Measurements from ENCODE around the gene FBXW7.

FBXW7 gene

DNA sequence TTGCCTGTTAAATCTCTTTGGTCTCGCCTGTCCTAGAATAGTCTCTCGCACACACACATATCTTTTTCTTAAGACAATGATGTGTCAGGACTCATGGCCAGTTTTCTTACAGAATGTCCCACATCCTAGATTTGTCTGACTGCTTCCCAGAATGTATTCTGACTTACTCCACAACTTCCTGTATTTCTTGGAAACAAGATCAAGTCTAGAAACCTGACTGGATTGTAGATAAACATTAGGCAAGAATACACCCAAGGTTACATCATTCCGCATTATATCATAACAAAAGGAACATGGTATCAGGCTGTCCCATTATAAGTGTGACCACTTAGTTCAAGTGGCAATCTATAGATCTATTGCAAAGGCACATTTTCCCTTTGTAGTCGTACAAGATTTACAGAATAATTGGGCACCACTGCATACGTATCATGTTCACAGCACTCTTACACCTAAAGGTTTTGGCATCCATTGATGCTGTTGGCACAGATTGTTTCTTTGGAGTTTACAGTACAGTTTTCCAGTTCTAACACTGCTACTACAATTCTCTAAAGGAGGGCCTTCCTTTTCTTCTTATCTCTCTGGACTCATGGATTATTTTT, 56.4 kb downstream of the FBXW7 start:
- H2AFZ ChIP-seq (ENCODE audit: low read length) = no peak overlapping the region
- no peaks in the 10 kb centered on the region for H3K9me3 ChIP-seq (ENCODE audit: insufficient read depth, low read depth, low read length)
- no peak overlapping the region for H3K4me2 ChIP-seq (ENCODE audit: low read depth, low read length, poor library complexity, severe bottlenecking)
- no peaks in the 10 kb centered on the region for H3K9me2 ChIP-seq (replicated peaks; ENCODE audit: low read depth, low read length)
- H3K4me3 ChIP-seq (ENCODE audit: low read length, poor library complexity, severe bottlenecking) = no peak overlapping the region
- TF ChIP-seq, protein P1, sequence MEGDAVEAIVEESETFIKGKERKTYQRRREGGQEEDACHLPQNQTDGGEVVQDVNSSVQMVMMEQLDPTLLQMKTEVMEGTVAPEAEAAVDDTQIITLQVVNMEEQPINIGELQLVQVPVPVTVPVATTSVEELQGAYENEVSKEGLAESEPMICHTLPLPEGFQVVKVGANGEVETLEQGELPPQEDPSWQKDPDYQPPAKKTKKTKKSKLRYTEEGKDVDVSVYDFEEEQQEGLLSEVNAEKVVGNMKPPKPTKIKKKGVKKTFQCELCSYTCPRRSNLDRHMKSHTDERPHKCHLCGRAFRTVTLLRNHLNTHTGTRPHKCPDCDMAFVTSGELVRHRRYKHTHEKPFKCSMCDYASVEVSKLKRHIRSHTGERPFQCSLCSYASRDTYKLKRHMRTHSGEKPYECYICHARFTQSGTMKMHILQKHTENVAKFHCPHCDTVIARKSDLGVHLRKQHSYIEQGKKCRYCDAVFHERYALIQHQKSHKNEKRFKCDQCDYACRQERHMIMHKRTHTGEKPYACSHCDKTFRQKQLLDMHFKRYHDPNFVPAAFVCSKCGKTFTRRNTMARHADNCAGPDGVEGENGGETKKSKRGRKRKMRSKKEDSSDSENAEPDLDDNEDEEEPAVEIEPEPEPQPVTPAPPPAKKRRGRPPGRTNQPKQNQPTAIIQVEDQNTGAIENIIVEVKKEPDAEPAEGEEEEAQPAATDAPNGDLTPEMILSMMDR (conservative IDR thresholded peaks at IDR 0.05; ENCODE audit: low read length) = no peak
- no peak for TF ChIP-seq EZH2phosphoT487 (IDR thresholded peaks at IDR 0.05; ENCODE audit: borderline replicate concordance)
- H3K36me3 ChIP-seq (ENCODE audit: insufficient read depth, low read length) = no peaks in the 10 kb centered on the region
- H3K4me1 ChIP-seq (ENCODE audit: insufficient read depth, low read length, poor library complexity, severe bottlenecking) = peaks cover 10% of the 10 kb centered on the region
- no peak overlapping the region for H3K9ac ChIP-seq (ENCODE audit: low read depth, low read length, poor library complexity, severe bottlenecking)
- peaks cover 72% of the 10 kb centered on the region for H3K79me2 ChIP-seq (ENCODE audit: insufficient read depth, low read length)
- peaks cover 11% of the 10 kb centered on the region for H4K20me1 ChIP-seq (ENCODE audit: insufficient read depth, low read length, poor library complexity, severe bottlenecking)
- no peaks in the 10 kb centered on the region for H3F3A ChIP-seq (ENCODE audit: low read depth)
- H3K27me3 ChIP-seq (ENCODE audit: insufficient read depth, low read length, poor library complexity, severe bottlenecking) = no peaks in the 10 kb centered on the region

DNA sequence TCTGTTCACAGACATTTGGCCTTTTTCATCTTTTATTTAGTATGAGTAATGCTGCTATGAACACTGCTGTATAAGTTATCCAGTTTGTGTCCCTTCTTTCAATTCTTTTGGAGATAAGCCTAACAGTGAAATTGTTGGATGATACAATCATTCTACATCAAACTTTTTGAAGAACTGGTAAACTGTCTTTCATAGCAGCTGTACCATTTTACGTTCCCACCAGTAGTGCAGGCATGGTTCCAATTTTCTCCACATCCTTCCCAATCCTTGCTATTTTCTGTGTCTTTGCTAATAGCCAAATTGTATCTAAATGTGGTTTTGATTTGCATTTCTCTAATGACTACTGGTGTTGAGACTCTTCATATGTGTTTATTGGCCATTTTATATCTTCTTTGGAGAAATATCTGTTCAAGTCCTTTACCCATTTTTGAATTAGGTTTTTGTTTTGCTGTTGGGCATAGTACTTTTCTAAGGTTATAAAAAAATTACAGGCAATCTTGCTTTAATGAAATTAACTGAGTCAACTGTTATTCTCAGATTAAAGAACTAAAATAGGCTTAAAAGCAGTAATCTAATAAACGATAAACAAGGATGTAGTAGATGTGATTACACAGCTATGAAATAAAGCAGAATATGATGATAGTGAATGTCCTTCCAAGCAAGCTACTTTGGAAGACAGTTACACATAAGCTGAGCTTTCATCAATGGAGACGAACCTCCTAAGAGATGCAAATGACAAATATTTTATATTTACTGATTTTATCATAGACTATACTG, 57.2 kb downstream of the FBXW7 start:
- TF ChIP-seq, protein P1 (conservative IDR thresholded peaks at IDR 0.05; ENCODE audit: low read length) = no peak
- no peak for TF ChIP-seq EZH2phosphoT487 (IDR thresholded peaks at IDR 0.05; ENCODE audit: borderline replicate concordance)
- H3K79me2 ChIP-seq (ENCODE audit: insufficient read depth, low read length) = peaks cover 76% of the 10 kb centered on the region
- H3K9me3 ChIP-seq (ENCODE audit: insufficient read depth, low read depth, low read length) = no peaks in the 10 kb centered on the region
- no peaks in the 10 kb centered on the region for H3K27me3 ChIP-seq (ENCODE audit: insufficient read depth, low read length, poor library complexity, severe bottlenecking)
- no peak overlapping the region for H3K4me3 ChIP-seq (ENCODE audit: low read length, poor library complexity, severe bottlenecking)
- no peak overlapping the region for H2AFZ ChIP-seq (ENCODE audit: low read length)
- H3K9me2 ChIP-seq (replicated peaks; ENCODE audit: low read depth, low read length) = no peaks in the 10 kb centered on the region
- H3K9ac ChIP-seq (ENCODE audit: low read depth, low read length, poor library complexity, severe bottlenecking) = no peak overlapping the region
- peaks cover 11% of the 10 kb centered on the region for H4K20me1 ChIP-seq (ENCODE audit: insufficient read depth, low read length, poor library complexity, severe bottlenecking)
- no peaks in the 10 kb centered on the region for H3K36me3 ChIP-seq (ENCODE audit: insufficient read depth, low read length)
- H3F3A ChIP-seq (ENCODE audit: low read depth) = no peaks in the 10 kb centered on the region
- no peak overlapping the region for H3K4me2 ChIP-seq (ENCODE audit: low read depth, low read length, poor library complexity, severe bottlenecking)
- peaks cover 10% of the 10 kb centered on the region for H3K4me1 ChIP-seq (ENCODE audit: insufficient read depth, low read length, poor library complexity, severe bottlenecking)

DNA sequence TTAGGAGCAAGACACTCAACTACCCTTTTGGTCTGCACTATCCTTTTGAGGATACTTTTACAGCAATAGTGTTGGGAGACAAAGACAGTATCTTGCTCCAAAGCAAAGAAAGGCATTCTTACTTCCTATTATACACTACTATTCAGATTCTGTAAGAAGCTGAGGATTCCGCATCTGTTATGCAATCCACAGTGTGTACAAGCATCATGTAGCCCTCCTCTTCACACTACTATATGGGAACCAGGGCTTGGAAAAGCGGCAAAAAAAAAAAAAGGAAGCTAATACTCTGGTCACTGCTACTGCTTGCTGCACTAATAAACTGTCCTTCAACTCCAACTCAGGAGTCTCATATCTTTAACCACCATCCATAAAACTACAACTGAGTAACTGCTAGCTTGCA, 59.1 kb downstream of the FBXW7 start:
- Histone ChIP-seq H3K9ac (ENCODE audit: low read depth, low read length, poor library complexity, severe bottlenecking) (no peak overlapping the region), H3F3A (ENCODE audit: low read depth) (no peaks in the 10 kb centered on the region), H3K4me3 (ENCODE audit: low read length, poor library complexity, severe bottlenecking) (no peak overlapping the region), H3K36me3 (ENCODE audit: insufficient read depth, low read length) (no peaks in the 10 kb centered on the region), H3K4me1 (ENCODE audit: insufficient read depth, low read length, poor library complexity, severe bottlenecking) (peaks cover 10% of the 10 kb centered on the region), H4K20me1 (ENCODE audit: insufficient read depth, low read length, poor library complexity, severe bottlenecking) (peaks cover 11% of the 10 kb centered on the region), H3K4me2 (ENCODE audit: low read depth, low read length, poor library complexity, severe bottlenecking) (no peak overlapping the region), H3K9me3 (ENCODE audit: insufficient read depth, low read depth, low read length) (no peaks in the 10 kb centered on the region), H3K9me2 (replicated peaks; ENCODE audit: low read depth, low read length) (no peaks in the 10 kb centered on the region), H2AFZ (ENCODE audit: low read length) (no peak overlapping the region), H3K79me2 (ENCODE audit: insufficient read depth, low read length) (peaks cover 78% of the 10 kb centered on the region), H3K27me3 (ENCODE audit: insufficient read depth, low read length, poor library complexity, severe bottlenecking) (no peaks in the 10 kb centered on the region)
- TF ChIP-seq, protein P1 (conservative IDR thresholded peaks at IDR 0.05; ENCODE audit: low read length) = no peak
- TF ChIP-seq EZH2phosphoT487 (IDR thresholded peaks at IDR 0.05; ENCODE audit: borderline replicate concordance) = no peak

All from Loucy (cell line).